IMR-90 (cell line): Measurements from ENCODE around the gene GABRA4. TPM values are rescaled to one million over a fixed set of nuclear protein-coding genes. Genes with fewer than 3 reads are reported as not detected.

Source experiments
- ATAC-seq: fragments of 200-7000 bp; cut with Tn5 transposase; 2 replicates; pipeline ENCODE4 v1.9.1; 2020; ENCODE audit warnings: low read depth, mild to moderate bottlenecking, moderate library complexity
- BruUV-seq: library from RNA; stranded (reverse); fragments of 400-500 nt; replicated peaks from 2 replicates; lab custom pipeline; 2021; lab: Mats Ljungman, UMichigan
- CTCF ChIA-PET: fragments of 300-600 bp; formaldehyde crosslinking; extraction: SDS; loops from one replicate; lab custom pipeline; 2021; ENCODE audit warnings: antibody characterized with exemption; lab: Yijun Ruan, JAX
- POLR2A ChIA-PET: fragments of 300-600 bp; sonication (Branson Sonifier 250); formaldehyde crosslinking; loops from one replicate; lab custom pipeline; 2022; ENCODE audit warnings: antibody characterized with exemption; ENCODE audit not compliant: unreplicated experiment; lab: Charles Lee
- DNase-seq: peaks from one replicate; pipeline ENCODE4 v3.0.0; 2013
- H2AFZ ChIP-seq: replicated peaks from 2 replicates; pipeline ENCODE3; 2013; ENCODE audit warnings: low read length, mild to moderate bottlenecking; ENCODE audit not compliant: poor library complexity
- H2AK5ac ChIP-seq: 2 replicates; pipeline ENCODE4 v1.6.1; 2013; ENCODE audit warnings: low read depth, low read length, inconsistent platforms
- H2AK9ac ChIP-seq: replicated peaks from 2 replicates; pipeline ENCODE3; 2013; ENCODE audit warnings: mild to moderate bottlenecking, low read depth, low read length, moderate library complexity; ENCODE audit not compliant: poor library complexity
- H2BK120ac ChIP-seq: 2 replicates; pipeline ENCODE4 v1.6.1; 2013; ENCODE audit warnings: low read depth, low read length, inconsistent platforms
- H2BK15ac ChIP-seq: 3 replicates; pipeline ENCODE4 v1.6.1; 2013; ENCODE audit warnings: low read depth, low read length, inconsistent platforms
- H2BK20ac ChIP-seq: 2 replicates; pipeline ENCODE4 v1.6.1; 2013; ENCODE audit warnings: low read depth, mild to moderate bottlenecking, inconsistent platforms, low read length, moderate library complexity
- H2BK5ac ChIP-seq: 2 replicates; pipeline ENCODE4 v1.6.1; 2013; ENCODE audit warnings: mild to moderate bottlenecking, low read depth, low read length, inconsistent platforms; ENCODE audit not compliant: poor library complexity, severe bottlenecking
- H3K14ac ChIP-seq: replicated peaks from 2 replicates; pipeline ENCODE4 v1.6.1; 2013; ENCODE audit warnings: low read depth, low read length, inconsistent platforms
- H3K18ac ChIP-seq: 2 replicates; pipeline ENCODE4 v1.6.1; 2013; ENCODE audit warnings: low read depth, low read length, control low read depth
- H3K23ac ChIP-seq: 2 replicates; pipeline ENCODE4 v1.6.1; 2013; ENCODE audit warnings: low read depth, low read length, inconsistent platforms
- H3K27ac ChIP-seq: 2 replicates; pipeline ENCODE4 v1.5.1; 2013; ENCODE audit warnings: mild to moderate bottlenecking, control low read depth, low read length; ENCODE audit not compliant: insufficient read depth
- H3K27me3 ChIP-seq: 2 replicates; pipeline ENCODE4 v1.6.1; 2013; ENCODE audit warnings: low read length; ENCODE audit not compliant: control insufficient read depth, insufficient read depth
- H3K36me3 ChIP-seq: 2 replicates; pipeline ENCODE4 v1.6.1; 2013; ENCODE audit warnings: low read length, mixed read lengths; ENCODE audit not compliant: control insufficient read depth, insufficient read depth
- H3K4ac ChIP-seq: 2 replicates; pipeline ENCODE4 v1.6.1; 2013; ENCODE audit warnings: low read depth, low read length, inconsistent platforms
- H3K4me1 ChIP-seq: 2 replicates; pipeline ENCODE4 v1.6.1; 2013; ENCODE audit warnings: low read length, mixed read lengths; ENCODE audit not compliant: control insufficient read depth, insufficient read depth
- H3K4me2 ChIP-seq: 2 replicates; pipeline ENCODE4 v1.6.1; 2013; ENCODE audit warnings: low read depth, mild to moderate bottlenecking, control low read depth, low read length, moderate library complexity
- H3K4me3 ChIP-seq: 2 replicates; pipeline ENCODE4 v1.5.1; 2013; ENCODE audit warnings: low read depth, mild to moderate bottlenecking, control low read depth, low read length, moderate library complexity; ENCODE audit not compliant: insufficient read depth
- H3K56ac ChIP-seq: 2 replicates; pipeline ENCODE4 v1.6.1; 2013; ENCODE audit warnings: low read length, inconsistent platforms; ENCODE audit not compliant: insufficient read depth; ENCODE audit errors: extremely low read depth
- H3K79me1 ChIP-seq, 2 experiments: 2 replicates each; pipeline ENCODE4 v1.6.1; 2013; ENCODE audit warnings: low read length in 2 of 2, inconsistent platforms in 1 of 2, low read depth in 1 of 2
- H3K9ac ChIP-seq: 2 replicates; pipeline ENCODE4 v1.6.1; 2013; ENCODE audit warnings: low read depth, low read length, control low read depth
- H3K9me1 ChIP-seq: 2 replicates; pipeline ENCODE4 v1.6.1; 2013; ENCODE audit warnings: low read length, inconsistent platforms; ENCODE audit not compliant: insufficient read depth
- H3K9me3 ChIP-seq: 2 replicates; pipeline ENCODE4 v1.6.1; 2013; ENCODE audit warnings: low read length; ENCODE audit not compliant: control insufficient read depth, insufficient read depth
- H4K20me1 ChIP-seq: 2 replicates; pipeline ENCODE4 v1.6.1; 2013; ENCODE audit warnings: low read length, inconsistent platforms; ENCODE audit not compliant: insufficient read depth
- H4K5ac ChIP-seq: 2 replicates; pipeline ENCODE4 v1.6.1; 2013; ENCODE audit warnings: mild to moderate bottlenecking, low read depth, low read length, control low read depth
- H4K8ac ChIP-seq, 2 experiments: 2 replicates each; pipeline ENCODE4 v1.6.1; 2013; ENCODE audit warnings: low read depth in 2 of 2, low read length in 2 of 2, control low read depth in 1 of 2, inconsistent platforms in 1 of 2
- H4K91ac ChIP-seq: 2 replicates; pipeline ENCODE4 v1.6.1; 2013; ENCODE audit warnings: low read depth, low read length, inconsistent platforms; ENCODE audit not compliant: insufficient read depth
- CEBPB ChIP-seq: IDR thresholded peaks from 2 replicates; pipeline ENCODE4 v1.6.1; 2012; ENCODE audit warnings: low read depth, low read length, improper control_type of control experiment
- POLR2A ChIP-seq: IDR thresholded peaks from 2 replicates; pipeline ENCODE4 v1.6.1; 2012; ENCODE audit warnings: mild to moderate bottlenecking, low read depth, low read length
- SMC3 ChIP-seq: fragments of 150-350 bp; IDR thresholded peaks from 2 replicates; pipeline ENCODE4 v1.6.1; 2016; ENCODE audit warnings: low read depth, mild to moderate bottlenecking, antibody characterized with exemption, low read length, moderate library complexity
- dilution Hi-C: fragments of 300-500 bp; cut with HindIII; formaldehyde crosslinking; loops from one replicate; pipeline ENCODE4 v1.14.3; 2018; ENCODE audit warnings: low sequenced_read_pairs; ENCODE audit not compliant: unreplicated experiment
- in situ Hi-C: fragments of 300-500 bp; cut with MboI; formaldehyde crosslinking; loops from 3 replicates; pipeline ENCODE4 v1.14.3; 2019; ENCODE audit warnings: low sequenced_read_pairs, inconsistent platforms, mixed read lengths
- intact Hi-C: fragments of 100-400 bp; cut with micrococcal nuclease; formaldehyde crosslinking; loops from 2 replicates; pipeline ENCODE4 v1.10.0; 2022
- polyA plus RNA-seq, 3 experiments: library from polyadenylated mRNA; depleted of rRNA; stranded (reverse); fragments of >200 nt; gene quantifications; 2 replicates each; pipeline ENCODE4 v1.2.3, GENCODE V29; 2012; ENCODE audit warnings: low replicate concordance in 1 of 3
- total RNA-seq: library from RNA; depleted of rRNA; stranded (reverse); fragments of >200 nt; gene quantifications from 2 replicates; pipeline ENCODE4 v1.2.3, GENCODE V29; 2012

Gene GABRA4
- total and polyA plus RNA-seq, 2 of the 4 experiments (the other 2 are of a cell fraction) = 1.1 to 1.8 TPM

DNA sequence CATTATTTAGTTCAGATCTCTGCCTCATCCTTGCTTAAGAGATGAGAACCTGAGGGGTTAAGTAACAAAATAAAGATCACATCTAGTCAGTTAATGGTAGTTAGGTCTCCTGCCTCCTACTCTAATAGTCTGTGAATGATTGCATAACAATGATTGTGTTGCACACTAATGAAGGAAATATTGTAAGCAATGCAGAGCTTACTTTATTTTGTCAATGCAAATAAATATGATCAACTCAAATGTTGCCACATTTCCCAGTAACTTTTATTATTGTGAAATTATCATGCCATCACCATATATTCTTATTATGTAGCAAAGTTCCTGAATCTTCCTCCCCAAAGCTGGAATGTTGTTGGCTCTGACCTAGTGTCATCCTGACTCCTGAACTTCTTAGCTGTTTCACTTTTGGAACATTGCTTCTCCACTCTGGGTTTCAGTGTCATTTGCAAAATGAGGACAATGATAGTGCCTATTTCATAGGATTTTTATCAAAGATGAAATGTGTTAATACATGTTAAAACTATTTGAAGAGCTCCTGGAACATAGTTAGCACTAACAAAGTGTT is 17.0 kb upstream of the GABRA4 start:
- in situ Hi-C loops = no loop called here
- no peaks in the 10 kb centered on the region for H3K27me3 ChIP-seq
- H3K27ac ChIP-seq = no peak overlapping the region
- dilution Hi-C loops = no loop called here
- H3K9me3 ChIP-seq = no peaks in the 10 kb centered on the region
- BruUV-seq = no TSS peak
- H3K14ac ChIP-seq = no peak overlapping the region; the same call in 1 of the 2 replicates
- H3K79me1 ChIP-seq = no peaks in the 10 kb centered on the region
- peak overlapping the region; percentile 29 for H2BK5ac ChIP-seq
- ATAC-seq (peak; percentile 46; the same call in 1 of the 2 replicates), DNase-seq (no peak)
- H4K8ac ChIP-seq = peak overlapping the region in 1 of 2 experiments; percentile 76; a peak in 2 of 4 replicates
- H3K18ac ChIP-seq = peak overlapping the region; percentile 75; the same call in 1 of the 2 replicates
- peaks cover 5% of the 10 kb centered on the region; the same call in 1 of the 2 replicates for H3K9me1 ChIP-seq
- no peak overlapping the region for H2BK20ac ChIP-seq
- no peak overlapping the region; the same call in 2 of the 3 replicates for H2BK15ac ChIP-seq
- H3K4me3 ChIP-seq = no peak overlapping the region
- H2AK5ac ChIP-seq = no peak overlapping the region
- H3K56ac ChIP-seq = no peak overlapping the region
- peak overlapping the region; percentile 19; the same call in 1 of the 2 replicates for H2BK120ac ChIP-seq
- no peak overlapping the region for H2AFZ ChIP-seq
- intact Hi-C loops = no loop called here
- no peak overlapping the region for H3K4ac ChIP-seq
- no peaks in the 10 kb centered on the region for H4K20me1 ChIP-seq
- no peak overlapping the region; the same call in 1 of the 2 replicates for H3K9ac ChIP-seq
- H3K4me1 ChIP-seq = no peaks in the 10 kb centered on the region; the same call in 1 of the 2 replicates
- no peak overlapping the region for H2AK9ac ChIP-seq
- H4K91ac ChIP-seq = no peak overlapping the region
- H3K23ac ChIP-seq = peak overlapping the region; percentile 53
- peak overlapping the region; percentile 85 for H3K4me2 ChIP-seq
- peak; percentile 78 for TF ChIP-seq CEBPB
- TF ChIP-seq SMC3 = no peak
- TF ChIP-seq POLR2A = no peak
- no peaks in the 10 kb centered on the region for H3K36me3 ChIP-seq
- POLR2A ChIA-PET = no interaction called here
- CTCF ChIA-PET = interaction anchor here (0.5 to 1.6 kb wide), 4 partner anchors 12 to 1470 kb away, joined by 4 to 8 read pairs (median 6); no protein-coding TSS in a partner anchor
- no peak overlapping the region for H4K5ac ChIP-seq
